Myocyte (in vitro differentiated cells): ENCODE results near the gene PPIL6. TPM values are rescaled to one million over a fixed set of nuclear protein-coding genes. Genes with fewer than 3 reads are reported as not detected.
A peak's percentile ranks its signal among the peaks of the same experiment; 100 is the strongest.

ENCODE experiments used
- DNase-seq: peaks from one replicate; pipeline ENCODE4 v3.0.0-alpha.2; 2012; ENCODE audit warnings: low read depth
- total RNA-seq: library from RNA; depleted of rRNA; stranded (reverse); fragments of >200 nt; gene quantifications from 2 replicates; pipeline ENCODE4 v1.2.3, GENCODE V29; 2014

Gene PPIL6
- total RNA-seq, 1 donor from 2014 or later = 4.8 TPM

GRCh38 chr6:109397020-109397419 lies 43.4 kb downstream of the PPIL6 start:
- no peak for DNase-seq

GRCh38 chr6:109396046-109396718 lies 44.2 kb downstream of the PPIL6 start:
- no peak for DNase-seq

- DNase-seq = no peak
These were observed 46.5 kb downstream of the PPIL6 start for GRCh38 chr6:109393886-109394281.

- no peak for DNase-seq
These were observed 47.1 kb downstream of the PPIL6 start for GRCh38 chr6:109393157-109393885.

GRCh38 chr6:109389650-109390274 lies 50.7 kb downstream of the PPIL6 start:
- DNase-seq = no peak

GRCh38 chr6:109388265-109388664 lies 52.2 kb downstream of the PPIL6 start:
- DNase-seq = no peak

GRCh38 chr6:109383438-109383940 lies 56.9 kb downstream of the PPIL6 start:
- no peak for DNase-seq

GRCh38 chr6:109382576-109383437 lies 57.6 kb downstream of the PPIL6 start:
- peak; percentile 95 for DNase-seq

- peak; percentile 97 for DNase-seq
These were observed 58.5 kb downstream of the PPIL6 start, which contains the start of gene CD164 for GRCh38 chr6:109381747-109382575. Gene CD164 (minus strand): TSS chr6:109382467. CDS start chr6:109382378, 89 bp downstream.

- DNase-seq = no peak
These were observed 59.2 kb downstream of the PPIL6 start for GRCh38 chr6:109381061-109381746.

- no peak for DNase-seq
These were observed 60.7 kb downstream of the PPIL6 start for GRCh38 chr6:109379711-109380110.

- no peak for DNase-seq
These were observed 62.7 kb downstream of the PPIL6 start for GRCh38 chr6:109377717-109378116.

- DNase-seq = no peak
These were observed 66.0 kb downstream of the PPIL6 start for GRCh38 chr6:109374326-109374892.

- peak; percentile 28 for DNase-seq
These were observed 66.7 kb downstream of the PPIL6 start for GRCh38 chr6:109373762-109374161.

- DNase-seq = no peak
These were observed 67.1 kb downstream of the PPIL6 start for GRCh38 chr6:109373331-109373730.

GRCh38 chr6:109372130-109372529 lies 68.3 kb downstream of the PPIL6 start:
- no peak for DNase-seq

- DNase-seq = no peak
These were observed 69.6 kb downstream of the PPIL6 start for GRCh38 chr6:109370792-109371191.

GRCh38 chr6:109370336-109370735 lies 70.1 kb downstream of the PPIL6 start:
- no peak for DNase-seq

- no peak for DNase-seq
These were observed 70.7 kb downstream of the PPIL6 start for GRCh38 chr6:109369728-109370127.
